ENCODE data around the gene TOX2. TPM values are rescaled to one million over a fixed set of nuclear protein-coding genes. Genes with fewer than 3 reads are reported as not detected.

Gene TOX2
- polyA plus RNA-seq, 3 donors, result 0.39 to 0.56 (median 0.47) TPM

GRCh38 chr20:44017211-44017610 is 102.6 kb downstream of the TOX2 start:
- H3K9me3 Mint-ChIP-seq, result peaks cover 0 to 2% (median 0%) of the 10 kb centered on the region in 7 donors
- no peaks in the 10 kb centered on the region for H3K9me3 ChIP-seq (replicated peaks in 1 of 2; ENCODE audit: control insufficient read depth in 1 of 2, insufficient read depth in 1 of 2, low read length in 2 of 2)
- no peak overlapping the region for H3K4me3 Mint-ChIP-seq

GRCh38 chr20:44017905-44018258 is 103.2 kb downstream of the TOX2 start:
- no peak for DNase-seq
- no peak overlapping the region for H3K4me2 ChIP-seq (replicated peaks; ENCODE audit: extremely low read depth, low read length, poor library complexity, severe bottlenecking)
- no peak for TF ChIP-seq CTCF (IDR thresholded peaks at IDR 0.05)
- Mint-ChIP-seq H3K4me3 (peak overlapping the region in 1 of 2 donors; percentile 43), H3K9me3 (peaks cover 0 to 2% (median 0%) of the 10 kb centered on the region in 7 donors), H3K4me1 (peaks cover 9% of the 10 kb centered on the region), H3K27ac (no peak overlapping the region), H3K27me3 (ENCODE audit: low read depth in 3 of 3) (peaks cover 13 to 46% (median 39%) of the 10 kb centered on the region in 3 donors), H3K36me3 (no peaks in the 10 kb centered on the region)
- no peaks in the 10 kb centered on the region for H3K36me3 ChIP-seq (replicated peaks in 1 of 2; ENCODE audit: control insufficient read depth in 1 of 2, insufficient read depth in 2 of 2, low read length in 2 of 2)
- H3K4me1 ChIP-seq (ENCODE audit: control insufficient read depth in 1 of 2, insufficient read depth in 2 of 2, low read length in 2 of 2), result peaks cover 4 to 8% of the 10 kb centered on the region in 2 donors
- intact Hi-C loops (cut with micrococcal nuclease), result no loop called here
- no peak overlapping the region for H3K9ac ChIP-seq (ENCODE audit: insufficient read depth, low read length, poor library complexity, severe bottlenecking)
- H3K9me3 ChIP-seq (replicated peaks in 1 of 2; ENCODE audit: control insufficient read depth in 1 of 2, insufficient read depth in 1 of 2, low read length in 2 of 2), result no peaks in the 10 kb centered on the region
- no peaks in the 10 kb centered on the region for H4K20me1 ChIP-seq (ENCODE audit: insufficient read depth, low read length)
- no peak overlapping the region for H3K4me3 ChIP-seq (replicated peaks in 1 of 3; ENCODE audit: low read depth in 2 of 3, low read length in 3 of 3)
- H3K27me3 ChIP-seq (ENCODE audit: control insufficient read depth in 2 of 2, insufficient read depth in 2 of 2, low read length in 2 of 2), result peaks cover 0 to 45% of the 10 kb centered on the region in 2 donors
- H3K27ac ChIP-seq (ENCODE audit: low read depth in 1 of 2, low read length in 2 of 2), result no peak overlapping the region
- H2AFZ ChIP-seq (ENCODE audit: insufficient read depth, low read depth, low read length, poor library complexity, severe bottlenecking), result no peak overlapping the region
- 93% methylated on average over 2 of the region's 4 CpGs for WGBS (ENCODE audit: insufficient coverage)
- no peaks in the 10 kb centered on the region for H3K79me2 ChIP-seq (ENCODE audit: insufficient read depth, low read length)

More at GRCh38 chr20:44017211-44017610, 102.6 kb downstream of the TOX2 start:
- 96% methylated on average over 11 of the region's 11 CpGs for WGBS (ENCODE audit: insufficient coverage)
- Mint-ChIP-seq H3K27ac (no peak overlapping the region), H3K27me3 (ENCODE audit: low read depth in 3 of 3) (peaks cover 13 to 46% (median 39%) of the 10 kb centered on the region in 3 donors), H3K36me3 (no peaks in the 10 kb centered on the region), H3K4me1 (peaks cover 9% of the 10 kb centered on the region)
- H3K4me3 ChIP-seq (replicated peaks in 1 of 3; ENCODE audit: low read depth in 2 of 3, low read length in 3 of 3), result no peak overlapping the region
- DNase-seq, result no peak
- peaks cover 0 to 45% of the 10 kb centered on the region in 2 donors for H3K27me3 ChIP-seq (ENCODE audit: control insufficient read depth in 2 of 2, insufficient read depth in 2 of 2, low read length in 2 of 2)
- peaks cover 4 to 8% of the 10 kb centered on the region in 2 donors for H3K4me1 ChIP-seq (ENCODE audit: control insufficient read depth in 1 of 2, insufficient read depth in 2 of 2, low read length in 2 of 2)
- H3K9ac ChIP-seq (ENCODE audit: insufficient read depth, low read length, poor library complexity, severe bottlenecking), result no peak overlapping the region
- H3K36me3 ChIP-seq (replicated peaks in 1 of 2; ENCODE audit: control insufficient read depth in 1 of 2, insufficient read depth in 2 of 2, low read length in 2 of 2), result no peaks in the 10 kb centered on the region
- H3K27ac ChIP-seq (ENCODE audit: low read depth in 1 of 2, low read length in 2 of 2), result no peak overlapping the region
- intact Hi-C loops (cut with micrococcal nuclease), result no loop called here
- no peaks in the 10 kb centered on the region for H3K79me2 ChIP-seq (ENCODE audit: insufficient read depth, low read length)
- H4K20me1 ChIP-seq (ENCODE audit: insufficient read depth, low read length), result no peaks in the 10 kb centered on the region
- H2AFZ ChIP-seq (ENCODE audit: insufficient read depth, low read depth, low read length, poor library complexity, severe bottlenecking), result no peak overlapping the region
- H3K4me2 ChIP-seq (replicated peaks; ENCODE audit: extremely low read depth, low read length, poor library complexity, severe bottlenecking), result no peak overlapping the region
- TF ChIP-seq CTCF (IDR thresholded peaks at IDR 0.05), result no peak
